Loucy (cell line): Measurements from ENCODE around the gene WDR26.

ENCODE experiments used
- CTCF ChIP-seq: fragments of 200-600 bp; sonication (generic); conservative IDR thresholded peaks from 2 replicates; pipeline ENCODE4 v1.5.1; 2014; ENCODE audit warnings: mild to moderate bottlenecking, antibody characterized with exemption, low read length
- EZH2phosphoT487 ChIP-seq: fragments of 200-600 bp; IDR thresholded peaks from 2 replicates; pipeline ENCODE4 v1.6.1; 2018; ENCODE audit warnings: antibody characterized with exemption, mild to moderate bottlenecking, moderate library complexity, borderline replicate concordance

DNA sequence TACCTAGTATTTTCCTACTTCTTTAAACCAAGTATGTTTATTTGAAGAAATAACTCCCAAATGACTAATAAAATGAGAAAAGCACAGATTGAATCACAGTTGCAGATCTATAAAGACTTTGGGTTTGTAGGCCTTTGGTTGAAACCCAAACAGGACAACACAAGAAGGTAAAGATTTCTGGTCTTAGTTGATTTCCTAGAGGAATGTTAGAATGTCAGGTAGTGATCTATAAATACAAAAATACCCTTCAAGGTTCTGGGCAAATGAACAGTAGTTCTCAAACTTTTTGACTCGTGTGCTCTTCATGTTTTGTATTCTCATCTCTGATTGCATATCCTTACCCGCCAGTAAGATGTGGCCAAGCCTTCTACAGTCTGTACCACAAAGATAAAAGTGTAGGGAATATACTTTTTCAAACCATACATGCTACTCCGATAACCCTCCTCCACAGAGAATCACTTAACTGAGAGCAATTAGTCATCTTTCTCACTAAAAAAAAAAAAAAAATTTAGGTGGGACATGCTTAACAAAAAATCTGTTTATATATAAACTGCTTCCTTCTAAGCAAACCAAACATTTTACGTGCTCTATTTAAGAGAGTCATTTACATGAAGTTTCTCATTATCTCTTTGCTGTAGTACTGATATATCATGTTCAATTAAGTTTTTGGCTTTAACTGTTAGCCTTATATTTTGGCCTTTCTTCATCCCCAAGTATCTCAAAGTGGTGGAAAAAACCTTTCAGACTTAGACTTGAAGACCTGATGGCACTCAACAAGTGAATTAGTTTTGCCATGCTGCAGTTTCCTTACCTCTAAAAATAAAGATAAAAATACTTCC, 42.0 kb downstream of the WDR26 start:
- no peak for TF ChIP-seq CTCF
- TF ChIP-seq EZH2phosphoT487 = no peak
